AG09319 (cell line): ENCODE results near the gene FGGY.

Experiments used
- DNase-seq: peaks from one replicate; pipeline ENCODE4 v3.0.0-alpha.2; 2010; ENCODE audit warnings: low read depth; ENCODE audit errors: extremely low read depth
- CTCF ChIP-seq: IDR thresholded peaks from 2 replicates; pipeline ENCODE4 v1.5.1; 2011; ENCODE audit warnings: low read depth, mild to moderate bottlenecking, inconsistent platforms, low read length, moderate library complexity

The FGGY gene

GRCh38 chr1:59776960-59777852, 480.3 kb downstream of the FGGY start:
- DNase-seq = no peak
- peak; percentile 10; the same call in 1 of the 2 replicates for TF ChIP-seq CTCF

- no peak for DNase-seq
- no peak for TF ChIP-seq CTCF
These were observed 483.1 kb downstream of the FGGY start for GRCh38 chr1:59779949-59780348.

- TF ChIP-seq CTCF = no peak
- DNase-seq = no peak
These were observed 491.9 kb downstream of the FGGY start for GRCh38 chr1:59788825-59789224.

- no peak for DNase-seq
- TF ChIP-seq CTCF = no peak
These were observed 501.7 kb downstream of the FGGY start for GRCh38 chr1:59798600-59798999.

GRCh38 chr1:59803458-59804038, 506.7 kb downstream of the FGGY start:
- DNase-seq = no peak
- no peak for TF ChIP-seq CTCF

GRCh38 chr1:59804301-59804700, 507.4 kb downstream of the FGGY start:
- no peak for TF ChIP-seq CTCF
- no peak for DNase-seq

GRCh38 chr1:59805554-59805953, 508.7 kb downstream of the FGGY start:
- no peak for TF ChIP-seq CTCF
- DNase-seq = no peak
